DMS79 treated with DMSO at 0.1 percent for 48 hours (cell line): ENCODE data around the gene DOHH.

Experiments used
- DNase-seq: peaks from one replicate; lab custom pipeline; 2025; lab: John Stamatoyannopoulos, UW

DOHH gene

GRCh38 chr19:3478409-3479176, 21.9 kb downstream of the DOHH start:
- DNase-seq = no peak

GRCh38 chr19:3477951-3478350, 22.5 kb downstream of the DOHH start:
- DNase-seq = no peak

- no peak for DNase-seq
Measured at GRCh38 chr19:3477506-3477905, 23.0 kb downstream of the DOHH start.

- no peak for DNase-seq
Measured at GRCh38 chr19:3476830-3477229, 23.6 kb downstream of the DOHH start.

GRCh38 chr19:3475449-3475848, 25.0 kb downstream of the DOHH start:
- DNase-seq = no peak

GRCh38 chr19:3474614-3475013, 25.9 kb downstream of the DOHH start:
- DNase-seq = no peak

GRCh38 chr19:3474010-3474409, 26.5 kb downstream of the DOHH start:
- no peak for DNase-seq

- DNase-seq = no peak
Measured at GRCh38 chr19:3471954-3472655, 28.4 kb downstream of the DOHH start.

GRCh38 chr19:3470500-3471128, 29.9 kb downstream of the DOHH start:
- no peak for DNase-seq

- no peak for DNase-seq
Measured at GRCh38 chr19:3469638-3470499, 30.6 kb downstream of the DOHH start.

GRCh38 chr19:3468211-3468610, 32.3 kb downstream of the DOHH start:
- DNase-seq = no peak

- DNase-seq = no peak
Measured at GRCh38 chr19:3467437-3468198, 32.9 kb downstream of the DOHH start.

GRCh38 chr19:3466635-3467034, 33.8 kb downstream of the DOHH start:
- no peak for DNase-seq

- DNase-seq = no peak
Measured at GRCh38 chr19:3465552-3465951, 34.9 kb downstream of the DOHH start.

GRCh38 chr19:3464587-3465235, 35.8 kb downstream of the DOHH start:
- no peak for DNase-seq

GRCh38 chr19:3463714-3464586, 36.5 kb downstream of the DOHH start:
- no peak for DNase-seq

- no peak for DNase-seq
Measured at GRCh38 chr19:3462991-3463713, 37.3 kb downstream of the DOHH start.

- no peak for DNase-seq
Measured at GRCh38 chr19:3459965-3460582, 40.4 kb downstream of the DOHH start.
